HCT116 (cell line): ENCODE measurements around the gene ORMDL3.

Experiments
- EZH2 ChIP-seq: fragments of 200-600 bp; sonication (generic); IDR thresholded peaks from 2 replicates; pipeline ENCODE4 v1.6.1; 2017; ENCODE audit warnings: antibody characterized with exemption, mixed run types
- EZH2phosphoT487 ChIP-seq: fragments of 200-600 bp; IDR thresholded peaks from 2 replicates; pipeline ENCODE4 v1.6.1; 2018; ENCODE audit warnings: antibody characterized with exemption, borderline replicate concordance
- POLR2AphosphoS5 ChIP-seq: IDR thresholded peaks from 2 replicates; pipeline ENCODE4 v1.6.1; 2011; ENCODE audit warnings: mild to moderate bottlenecking, low read depth, low read length, moderate library complexity
- SIN3A ChIP-seq: IDR thresholded peaks from 2 replicates; pipeline ENCODE4 v1.6.1; 2012; ENCODE audit warnings: low read depth
- TF ChIP-seq, protein P1 (sequence below), 3 experiments: fragments of 200-600 bp in 1 of 3; sonication (generic) in 1 of 3; IDR thresholded peaks in 2 of 3; conservative IDR thresholded peaks in 1 of 3; 2 replicates each; pipeline ENCODE4 v1.5.1; 2012 to 2017; ENCODE audit warnings: low read depth in 2 of 3, low read length in 2 of 3, antibody characterized with exemption in 1 of 3, borderline replicate concordance in 1 of 3, control low read depth in 1 of 3, mild to moderate bottlenecking in 1 of 3, mixed read lengths in 1 of 3, mixed run types in 1 of 3, moderate library complexity in 1 of 3; ENCODE audit not compliant: insufficient read depth in 1 of 3
- TF ChIP-seq, protein P2 (sequence below): IDR thresholded peaks from 2 replicates; pipeline ENCODE4 v1.6.1; 2012; ENCODE audit warnings: low read depth

DNA sequence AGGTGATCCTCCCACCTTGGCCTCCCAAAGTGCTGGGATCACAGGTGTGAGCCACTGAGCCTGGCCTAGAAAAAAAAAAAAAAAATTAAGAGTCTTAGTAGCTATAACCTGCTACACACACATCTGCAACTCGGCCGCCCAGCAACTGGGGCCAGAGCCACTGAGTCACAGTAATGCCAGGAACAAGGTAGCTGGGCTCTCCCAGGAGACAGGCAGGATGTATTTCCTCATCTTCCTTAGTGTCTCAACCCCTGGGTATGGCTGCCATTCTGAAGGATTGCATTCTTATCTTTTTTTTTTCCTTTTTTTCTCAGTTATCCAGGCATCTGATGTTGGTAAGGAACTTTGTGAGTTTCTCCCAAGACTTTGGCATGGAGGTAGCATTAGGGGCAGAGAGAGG lies 46.1 kb upstream of the ORMDL3 start:
- TF ChIP-seq POLR2AphosphoS5, result no peak
- TF ChIP-seq EZH2, result no peak
- TF ChIP-seq, protein P1, sequence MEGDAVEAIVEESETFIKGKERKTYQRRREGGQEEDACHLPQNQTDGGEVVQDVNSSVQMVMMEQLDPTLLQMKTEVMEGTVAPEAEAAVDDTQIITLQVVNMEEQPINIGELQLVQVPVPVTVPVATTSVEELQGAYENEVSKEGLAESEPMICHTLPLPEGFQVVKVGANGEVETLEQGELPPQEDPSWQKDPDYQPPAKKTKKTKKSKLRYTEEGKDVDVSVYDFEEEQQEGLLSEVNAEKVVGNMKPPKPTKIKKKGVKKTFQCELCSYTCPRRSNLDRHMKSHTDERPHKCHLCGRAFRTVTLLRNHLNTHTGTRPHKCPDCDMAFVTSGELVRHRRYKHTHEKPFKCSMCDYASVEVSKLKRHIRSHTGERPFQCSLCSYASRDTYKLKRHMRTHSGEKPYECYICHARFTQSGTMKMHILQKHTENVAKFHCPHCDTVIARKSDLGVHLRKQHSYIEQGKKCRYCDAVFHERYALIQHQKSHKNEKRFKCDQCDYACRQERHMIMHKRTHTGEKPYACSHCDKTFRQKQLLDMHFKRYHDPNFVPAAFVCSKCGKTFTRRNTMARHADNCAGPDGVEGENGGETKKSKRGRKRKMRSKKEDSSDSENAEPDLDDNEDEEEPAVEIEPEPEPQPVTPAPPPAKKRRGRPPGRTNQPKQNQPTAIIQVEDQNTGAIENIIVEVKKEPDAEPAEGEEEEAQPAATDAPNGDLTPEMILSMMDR (IDR thresholded peaks at IDR 0.05 in 2 of 3, conservative IDR thresholded peaks at IDR 0.05 in 1 of 3; ENCODE audit: borderline replicate concordance in 1 of 3, insufficient read depth in 1 of 3, low read depth in 2 of 3, low read length in 2 of 3), result no peak
- TF ChIP-seq, protein P2, sequence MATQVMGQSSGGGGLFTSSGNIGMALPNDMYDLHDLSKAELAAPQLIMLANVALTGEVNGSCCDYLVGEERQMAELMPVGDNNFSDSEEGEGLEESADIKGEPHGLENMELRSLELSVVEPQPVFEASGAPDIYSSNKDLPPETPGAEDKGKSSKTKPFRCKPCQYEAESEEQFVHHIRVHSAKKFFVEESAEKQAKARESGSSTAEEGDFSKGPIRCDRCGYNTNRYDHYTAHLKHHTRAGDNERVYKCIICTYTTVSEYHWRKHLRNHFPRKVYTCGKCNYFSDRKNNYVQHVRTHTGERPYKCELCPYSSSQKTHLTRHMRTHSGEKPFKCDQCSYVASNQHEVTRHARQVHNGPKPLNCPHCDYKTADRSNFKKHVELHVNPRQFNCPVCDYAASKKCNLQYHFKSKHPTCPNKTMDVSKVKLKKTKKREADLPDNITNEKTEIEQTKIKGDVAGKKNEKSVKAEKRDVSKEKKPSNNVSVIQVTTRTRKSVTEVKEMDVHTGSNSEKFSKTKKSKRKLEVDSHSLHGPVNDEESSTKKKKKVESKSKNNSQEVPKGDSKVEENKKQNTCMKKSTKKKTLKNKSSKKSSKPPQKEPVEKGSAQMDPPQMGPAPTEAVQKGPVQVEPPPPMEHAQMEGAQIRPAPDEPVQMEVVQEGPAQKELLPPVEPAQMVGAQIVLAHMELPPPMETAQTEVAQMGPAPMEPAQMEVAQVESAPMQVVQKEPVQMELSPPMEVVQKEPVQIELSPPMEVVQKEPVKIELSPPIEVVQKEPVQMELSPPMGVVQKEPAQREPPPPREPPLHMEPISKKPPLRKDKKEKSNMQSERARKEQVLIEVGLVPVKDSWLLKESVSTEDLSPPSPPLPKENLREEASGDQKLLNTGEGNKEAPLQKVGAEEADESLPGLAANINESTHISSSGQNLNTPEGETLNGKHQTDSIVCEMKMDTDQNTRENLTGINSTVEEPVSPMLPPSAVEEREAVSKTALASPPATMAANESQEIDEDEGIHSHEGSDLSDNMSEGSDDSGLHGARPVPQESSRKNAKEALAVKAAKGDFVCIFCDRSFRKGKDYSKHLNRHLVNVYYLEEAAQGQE, result no peak
- no peak for TF ChIP-seq EZH2phosphoT487
- no peak for TF ChIP-seq SIN3A
